Heart left ventricle (tissue), 13 donors: Measurements from ENCODE around the gene TMEM273.

Experiments
- POLR2A ChIP-seq, 2 donors: fragments of 450-650 bp; IDR thresholded peaks; one replicate each; pipeline ENCODE4 v1.6.1; 2017; ENCODE audit warnings: antibody characterized with exemption in 2 of 2, mild to moderate bottlenecking in 2 of 2, moderate library complexity in 2 of 2
- TF ChIP-seq, protein P1 (sequence below), 12 donors: fragments of 200-600 bp; sonication (generic) in 4 of 12; IDR thresholded peaks; one replicate each; pipeline versions ENCODE4 v1.5.0 to v1.8.0; 2018 to 2022; ENCODE audit warnings: antibody characterized with exemption in 12 of 12, mild to moderate bottlenecking in 5 of 12
- donor health status: ischemic (EF 13 %, LVEDD 7.1; RV severe dilation, severe dysfunction).
- donor health status: DM: no; HTN: yes; CAD: no.
- donor health status: DM: no; HTN: no; CAD: no.
- donor health status: ischemic (EF 25% LVEDD 6.9; RV normal size, moderate dysfunction).
- donor health status: ischemic (EF 25% LVEDD 5.7; RV mildly dilated, moderate dysfunction).
- donor health status: ischemic (EF 35%, LVEDD 5.7; RV mildly dilated, moderate dysfunction).
- donor health status: nonischemic (EF 11% LVEDD 7.7; RV severe dilation, severe dysfunction).
- donor health status: DM: yes; HTN: yes; CAD: no.
- donor health status: PGD.
- donor health status: ischemic (EF 29% LVEDD 5.4; RV normal size, mild dysfunction).
- donor health status: nonischemic (EF 23%, LVEDD 6.1; RV moderate dilation, normal function).

DNA sequence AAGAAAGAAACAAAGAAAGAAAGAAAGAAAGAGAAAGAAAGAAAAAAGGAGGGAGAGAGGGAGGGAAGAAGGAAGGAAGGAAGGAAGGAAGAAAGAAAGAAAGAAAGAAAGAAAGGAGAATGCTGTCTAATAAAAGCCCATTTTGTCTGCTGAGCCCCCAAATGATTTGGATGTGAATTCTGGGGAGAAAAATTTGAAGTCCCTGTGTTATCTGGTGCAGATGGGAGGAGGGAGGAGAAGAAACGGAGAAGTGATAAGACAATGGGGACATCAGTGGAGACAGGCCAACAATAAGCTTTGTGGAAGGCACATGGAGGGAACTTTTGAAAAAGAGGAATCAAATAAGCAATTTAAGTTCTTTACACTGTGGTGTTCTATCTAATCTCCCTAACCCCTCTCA is 24.6 kb upstream of the TMEM273 start:
- TF ChIP-seq, protein P1, sequence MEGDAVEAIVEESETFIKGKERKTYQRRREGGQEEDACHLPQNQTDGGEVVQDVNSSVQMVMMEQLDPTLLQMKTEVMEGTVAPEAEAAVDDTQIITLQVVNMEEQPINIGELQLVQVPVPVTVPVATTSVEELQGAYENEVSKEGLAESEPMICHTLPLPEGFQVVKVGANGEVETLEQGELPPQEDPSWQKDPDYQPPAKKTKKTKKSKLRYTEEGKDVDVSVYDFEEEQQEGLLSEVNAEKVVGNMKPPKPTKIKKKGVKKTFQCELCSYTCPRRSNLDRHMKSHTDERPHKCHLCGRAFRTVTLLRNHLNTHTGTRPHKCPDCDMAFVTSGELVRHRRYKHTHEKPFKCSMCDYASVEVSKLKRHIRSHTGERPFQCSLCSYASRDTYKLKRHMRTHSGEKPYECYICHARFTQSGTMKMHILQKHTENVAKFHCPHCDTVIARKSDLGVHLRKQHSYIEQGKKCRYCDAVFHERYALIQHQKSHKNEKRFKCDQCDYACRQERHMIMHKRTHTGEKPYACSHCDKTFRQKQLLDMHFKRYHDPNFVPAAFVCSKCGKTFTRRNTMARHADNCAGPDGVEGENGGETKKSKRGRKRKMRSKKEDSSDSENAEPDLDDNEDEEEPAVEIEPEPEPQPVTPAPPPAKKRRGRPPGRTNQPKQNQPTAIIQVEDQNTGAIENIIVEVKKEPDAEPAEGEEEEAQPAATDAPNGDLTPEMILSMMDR (IDR thresholded peaks at IDR 0.05) = no peak
- no peak for TF ChIP-seq POLR2A (IDR thresholded peaks at IDR 0.05)
